GM21737 (cell line): ENCODE data around the gene SGCD.

Experiments used
- ATAC-seq: cut with Tn5 transposase; IDR thresholded peaks from one replicate; pipeline ENCODE4 v1.9.1; 2021; ENCODE audit warnings: mild to moderate bottlenecking, moderate library complexity; ENCODE audit not compliant: unreplicated experiment

The SGCD gene

DNA sequence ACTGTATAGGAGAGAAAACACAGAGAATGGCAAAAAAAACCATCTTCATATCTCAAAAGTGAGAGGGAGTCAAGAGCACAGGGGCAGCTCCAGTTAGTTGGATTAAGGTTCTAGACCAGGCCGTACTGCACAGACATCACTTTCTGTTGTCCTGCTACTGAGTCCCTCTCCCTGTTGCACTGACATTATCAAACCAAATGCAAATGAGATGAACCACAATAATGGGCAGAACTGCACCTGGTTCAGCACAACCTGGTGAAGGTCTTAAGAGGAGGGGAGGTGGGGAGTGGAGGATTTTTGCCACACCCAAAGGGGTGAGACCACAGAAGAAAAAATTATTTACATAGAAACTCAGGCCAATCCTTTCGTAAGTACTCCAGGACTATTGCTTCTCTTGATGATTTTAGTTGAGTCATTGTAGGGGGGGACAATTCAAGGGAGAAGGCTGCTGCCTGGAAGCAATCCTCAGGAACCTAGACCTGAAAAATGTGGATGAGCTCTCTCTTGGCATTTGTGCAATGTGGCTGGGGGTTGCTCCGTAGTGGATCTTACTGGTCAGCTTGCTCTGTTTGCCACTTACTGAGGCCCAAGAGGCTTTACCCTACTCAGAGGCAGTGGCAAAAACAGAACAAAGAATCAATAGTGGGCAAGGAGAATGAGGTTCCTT is 428.6 kb downstream of the SGCD start:
- no peak for ATAC-seq

DNA sequence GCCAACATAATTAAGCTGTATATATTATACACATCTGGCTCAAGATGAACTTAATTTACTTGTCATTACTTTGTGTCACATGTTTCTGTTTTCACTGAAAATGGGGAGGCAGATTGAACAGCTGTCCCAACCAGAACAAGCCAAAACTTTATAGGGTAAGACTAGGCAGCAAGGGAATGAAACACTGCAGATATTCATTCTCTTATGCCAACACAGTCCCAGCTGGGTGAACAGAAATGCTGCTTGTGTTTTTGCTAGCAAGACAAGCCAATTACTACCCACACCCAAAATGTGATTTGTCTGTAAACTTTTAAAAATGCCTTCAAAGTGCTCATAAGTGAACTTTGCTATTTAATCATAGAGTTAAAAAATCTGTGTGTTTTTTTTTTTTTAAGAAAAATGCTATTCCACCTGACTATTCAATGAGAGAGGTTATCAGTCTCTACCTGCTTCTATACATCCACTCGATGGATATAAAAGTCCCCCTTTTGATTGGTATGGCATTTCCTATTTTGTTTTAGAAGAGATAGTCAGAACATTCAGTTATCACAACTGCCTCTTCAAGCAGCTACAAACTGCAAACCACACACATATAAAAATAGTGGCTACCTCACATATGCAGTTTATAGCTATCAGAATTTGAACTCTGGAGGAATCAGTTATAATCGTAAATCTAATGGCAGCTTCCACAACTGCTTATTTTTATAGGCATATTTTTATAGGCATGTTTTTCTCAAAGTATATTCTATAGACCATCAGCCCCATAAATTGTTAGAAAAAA is 431.2 kb downstream of the SGCD start:
- no peak for ATAC-seq

- no peak for ATAC-seq
These were observed 432.2 kb downstream of the SGCD start for GRCh38 chr5:156759156-156759555.

DNA sequence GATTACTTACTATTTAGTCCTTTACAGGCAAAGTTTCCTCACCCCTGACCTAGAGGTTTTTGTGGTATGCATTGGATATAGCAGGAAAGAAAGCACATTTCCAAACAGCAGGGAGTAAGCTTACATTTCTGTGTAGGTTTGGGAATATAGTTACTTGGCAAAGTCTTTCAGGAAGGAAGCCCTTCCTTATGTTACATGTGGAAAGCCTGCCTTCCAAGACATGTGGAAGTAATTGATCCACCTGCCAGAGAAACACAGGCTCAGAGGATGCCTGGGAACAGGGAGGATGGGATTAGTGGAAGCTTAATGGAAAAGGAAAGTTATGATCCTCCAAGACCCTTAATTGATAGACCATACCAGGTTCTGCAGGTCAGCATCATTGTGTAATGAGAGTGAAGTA is 435.8 kb downstream of the SGCD start:
- ATAC-seq: no peak

- ATAC-seq: no peak
These were observed 437.4 kb downstream of the SGCD start for GRCh38 chr5:156764176-156764971.

- ATAC-seq: no peak
These were observed 447.3 kb downstream of the SGCD start for GRCh38 chr5:156774273-156774672.

- ATAC-seq: no peak
These were observed 451.3 kb downstream of the SGCD start for GRCh38 chr5:156778139-156778706.

DNA sequence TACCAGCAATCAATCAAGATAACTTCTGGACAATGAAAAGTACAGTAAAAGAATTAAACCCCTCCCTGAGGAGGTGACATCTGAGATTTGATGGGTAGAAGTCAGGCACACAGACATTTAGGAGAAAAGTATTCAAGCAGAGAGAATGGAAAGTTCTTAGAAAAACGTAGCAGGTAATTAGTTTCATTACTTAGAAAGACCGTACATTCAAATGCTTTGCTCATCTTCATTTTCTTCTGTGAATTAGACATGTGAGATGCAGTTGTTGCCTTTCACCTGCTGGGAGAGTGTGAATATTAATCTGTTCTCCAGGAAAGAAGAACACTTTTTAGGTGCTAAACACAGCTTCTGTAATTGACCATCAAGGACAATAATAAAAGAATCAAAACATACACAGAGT is 451.8 kb downstream of the SGCD start:
- ATAC-seq: no peak

- ATAC-seq: no peak
These were observed 452.5 kb downstream of the SGCD start for GRCh38 chr5:156779436-156779835.

DNA sequence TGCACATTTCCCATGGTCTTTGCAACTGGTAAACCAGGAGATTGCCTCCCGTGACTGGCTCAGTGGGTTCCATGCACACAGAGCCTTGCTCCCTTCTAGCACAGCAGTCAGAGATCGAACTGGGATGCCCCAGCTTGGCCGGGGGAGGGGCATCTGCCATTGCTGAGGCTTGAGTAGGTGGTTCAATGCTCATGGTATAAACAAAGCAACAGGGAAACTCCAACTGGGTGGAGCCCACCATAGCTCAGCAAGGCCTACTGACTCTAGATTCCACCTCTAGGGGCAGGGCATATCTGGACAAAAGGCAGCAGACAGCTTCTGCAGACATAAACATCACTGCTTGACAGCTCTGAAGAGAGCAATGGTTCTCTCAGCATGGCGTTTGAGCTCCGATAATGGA is 456.1 kb downstream of the SGCD start:
- no peak for ATAC-seq

- ATAC-seq: no peak
These were observed 467.7 kb downstream of the SGCD start for GRCh38 chr5:156794687-156795086.

DNA sequence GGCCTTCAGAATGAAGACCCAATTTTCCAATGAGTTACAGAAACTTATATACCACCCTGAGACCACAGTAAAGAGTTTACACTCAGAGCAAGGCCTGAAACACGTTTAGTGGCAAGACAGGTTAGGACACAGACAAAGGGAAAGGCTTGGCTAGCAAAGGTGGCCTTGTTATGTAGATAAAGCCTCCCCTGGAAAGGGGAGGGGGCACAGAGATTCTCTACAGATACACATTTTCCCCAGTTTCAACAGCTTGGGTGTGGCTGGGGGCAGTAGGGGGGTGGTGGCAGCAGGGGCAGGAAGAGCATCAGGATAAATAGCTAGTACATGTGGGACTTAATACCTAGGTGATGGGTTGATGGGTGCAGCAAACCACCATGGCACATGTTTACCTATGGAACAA is 471.2 kb downstream of the SGCD start:
- ATAC-seq: no peak

DNA sequence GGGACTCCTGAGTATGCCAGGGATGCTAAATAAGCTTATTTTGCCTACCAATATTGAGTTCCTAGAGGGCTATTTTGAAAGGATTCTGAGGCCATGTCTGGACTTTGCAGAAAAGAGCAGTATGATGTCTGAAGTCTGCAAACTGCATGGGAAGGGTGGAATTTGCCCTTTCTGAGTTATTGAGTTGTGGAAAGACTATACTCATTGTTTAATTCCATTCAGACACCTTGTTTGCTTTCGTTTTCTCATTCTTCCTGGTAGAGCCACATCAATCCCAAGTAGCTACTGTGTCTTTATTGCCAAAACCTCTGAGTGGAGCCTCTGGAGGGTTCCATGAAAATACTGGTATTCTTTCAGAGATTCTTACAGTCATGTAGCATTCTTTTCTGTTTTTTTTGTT is 472.2 kb downstream of the SGCD start:
- no peak for ATAC-seq

- no peak for ATAC-seq
These were observed 474.0 kb downstream of the SGCD start for GRCh38 chr5:156800929-156801328.

- ATAC-seq: no peak
These were observed 475.5 kb downstream of the SGCD start for GRCh38 chr5:156802501-156802900.

- ATAC-seq: no peak
These were observed 476.4 kb downstream of the SGCD start for GRCh38 chr5:156803404-156803803.

DNA sequence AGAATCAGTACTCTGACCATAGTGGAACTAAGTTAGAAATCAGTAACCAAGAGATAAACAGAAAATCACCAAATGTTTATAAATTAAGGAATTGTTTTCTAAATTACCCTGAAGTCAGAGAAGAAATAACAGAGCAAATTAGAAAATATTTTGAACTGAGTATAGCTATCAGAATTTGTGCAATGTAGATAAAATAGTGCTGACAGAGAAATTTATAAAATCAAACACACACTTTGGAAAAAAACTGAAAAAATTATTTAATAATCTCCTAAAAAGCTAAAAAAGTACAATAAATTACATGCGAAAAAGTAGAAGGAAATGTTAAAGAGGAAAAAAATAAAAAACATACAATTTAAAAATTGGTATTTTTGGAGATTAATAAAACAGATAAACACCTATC is 486.0 kb downstream of the SGCD start:
- no peak for ATAC-seq

DNA sequence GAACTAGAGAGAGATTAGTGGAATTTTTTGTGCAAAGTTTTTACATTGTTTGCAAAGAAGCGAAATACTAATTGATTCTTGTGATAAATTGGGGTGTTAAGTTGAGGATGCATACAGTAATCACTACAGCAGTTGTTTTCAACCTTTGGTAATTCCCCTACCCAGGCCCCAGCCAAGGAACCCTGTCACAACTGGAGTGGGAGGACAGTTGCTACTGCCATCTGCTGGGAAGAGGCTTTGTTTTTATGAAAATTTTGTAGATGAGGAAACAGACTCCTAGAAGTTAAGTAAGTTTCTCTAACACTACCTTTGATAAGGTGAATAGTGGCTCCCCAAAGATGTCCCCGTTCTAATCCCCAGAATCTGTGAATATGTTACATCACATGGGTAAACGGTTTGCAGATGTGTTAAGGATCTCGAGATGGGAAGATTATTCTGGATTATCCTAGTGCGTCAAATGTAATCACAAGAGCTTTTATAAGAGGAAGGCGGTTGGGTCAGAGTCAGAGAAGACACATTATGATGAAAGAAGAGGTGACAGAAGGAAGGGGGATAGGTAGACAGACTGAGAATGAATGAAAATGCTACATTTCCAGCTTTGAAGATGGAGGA is 489.1 kb downstream of the SGCD start:
- no peak for ATAC-seq
